Stimulated activated CD8-positive, alpha-beta memory T cell treated with anti-CD3 and anti-CD28 coated beads, Interleukin-15, amount 100 ng/mL, for 4 hours (primary cell): ENCODE results near the gene GPA33.

Source experiments
- DNase-seq, 2 donors: peaks; one replicate each; pipeline ENCODE4 v3.0.0-alpha.2; 2020; ENCODE audit warnings: low read depth in 2 of 2

Gene GPA33

DNA sequence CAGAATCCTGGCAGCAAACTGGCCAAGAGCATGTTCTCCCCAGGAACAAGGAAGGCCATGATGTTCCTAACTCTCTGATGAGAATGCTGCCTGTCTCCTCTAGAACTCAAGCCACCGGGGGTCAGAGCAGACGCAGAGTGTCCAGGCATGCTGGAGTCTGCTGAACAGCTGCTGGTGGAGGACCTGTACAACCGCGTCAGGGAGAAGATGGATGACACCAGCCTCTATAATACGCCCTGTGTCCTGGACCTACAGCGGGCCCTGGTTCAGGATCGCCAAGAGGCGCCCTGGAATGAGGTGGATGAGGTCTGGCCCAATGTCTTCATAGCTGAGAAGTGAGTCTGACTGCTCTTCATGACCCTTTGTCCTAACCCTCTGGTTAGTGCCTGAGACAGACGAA is 27.0 kb upstream of the GPA33 start:
- no peak for DNase-seq

DNA sequence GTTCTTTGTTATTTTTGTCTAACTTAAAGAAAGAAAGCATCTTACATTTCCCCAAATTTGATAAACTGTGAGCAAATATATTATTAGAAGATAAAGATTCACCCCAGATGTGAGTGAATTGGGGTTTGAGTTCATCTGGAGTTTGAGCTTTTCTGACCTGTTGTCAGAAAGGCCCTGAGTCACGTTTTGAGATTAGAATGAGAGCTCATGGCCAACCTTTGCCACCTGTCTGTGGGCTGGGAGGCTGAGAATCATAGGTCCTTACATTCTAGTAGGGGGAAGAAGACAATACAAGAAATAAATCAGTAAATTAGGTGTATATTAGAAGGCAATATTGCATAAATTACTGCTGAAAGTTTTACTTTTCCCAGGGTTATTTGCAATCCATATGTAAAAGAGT is 26.0 kb upstream of the GPA33 start:
- DNase-seq, result no peak

DNA sequence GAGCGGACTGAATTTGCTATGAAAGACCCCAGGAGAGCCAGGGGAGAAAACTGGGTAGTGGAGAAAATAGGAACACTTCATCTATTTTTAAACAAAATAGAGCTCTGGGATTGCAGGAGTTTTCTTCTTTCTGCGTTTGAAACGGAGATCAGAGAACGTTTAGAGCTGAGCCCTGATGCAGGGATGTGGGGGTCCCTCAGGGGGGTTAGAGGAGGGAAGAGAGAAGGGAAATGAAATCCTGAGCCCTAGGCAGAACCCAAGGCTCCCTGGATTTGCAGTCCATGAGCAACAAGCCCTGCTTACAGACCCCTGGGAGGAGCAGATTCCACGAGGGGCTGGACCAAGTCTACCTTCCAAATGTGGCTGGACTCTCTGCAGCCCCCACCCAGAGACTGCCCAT is 25.5 kb upstream of the GPA33 start:
- no peak for DNase-seq

DNA sequence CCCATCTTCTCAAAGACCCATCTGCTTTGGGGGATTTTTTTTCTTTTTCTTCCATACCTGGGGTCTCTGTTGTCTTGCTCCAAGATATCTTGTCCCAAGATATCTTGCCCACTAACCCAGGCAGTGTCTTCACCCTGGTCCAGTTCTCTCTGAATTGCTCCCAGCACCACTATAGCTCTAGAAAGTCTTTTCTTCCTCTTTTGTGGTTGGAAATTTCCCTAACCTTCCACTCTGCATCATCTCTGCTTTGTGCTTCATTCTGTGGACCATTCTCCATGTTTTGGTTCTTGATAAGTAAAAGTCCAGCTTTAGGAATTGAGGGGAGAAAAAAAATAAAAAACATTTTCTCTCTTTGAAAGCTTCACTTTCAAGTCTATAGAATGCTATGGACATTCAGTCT is 24.5 kb upstream of the GPA33 start:
- DNase-seq, result no peak

DNA sequence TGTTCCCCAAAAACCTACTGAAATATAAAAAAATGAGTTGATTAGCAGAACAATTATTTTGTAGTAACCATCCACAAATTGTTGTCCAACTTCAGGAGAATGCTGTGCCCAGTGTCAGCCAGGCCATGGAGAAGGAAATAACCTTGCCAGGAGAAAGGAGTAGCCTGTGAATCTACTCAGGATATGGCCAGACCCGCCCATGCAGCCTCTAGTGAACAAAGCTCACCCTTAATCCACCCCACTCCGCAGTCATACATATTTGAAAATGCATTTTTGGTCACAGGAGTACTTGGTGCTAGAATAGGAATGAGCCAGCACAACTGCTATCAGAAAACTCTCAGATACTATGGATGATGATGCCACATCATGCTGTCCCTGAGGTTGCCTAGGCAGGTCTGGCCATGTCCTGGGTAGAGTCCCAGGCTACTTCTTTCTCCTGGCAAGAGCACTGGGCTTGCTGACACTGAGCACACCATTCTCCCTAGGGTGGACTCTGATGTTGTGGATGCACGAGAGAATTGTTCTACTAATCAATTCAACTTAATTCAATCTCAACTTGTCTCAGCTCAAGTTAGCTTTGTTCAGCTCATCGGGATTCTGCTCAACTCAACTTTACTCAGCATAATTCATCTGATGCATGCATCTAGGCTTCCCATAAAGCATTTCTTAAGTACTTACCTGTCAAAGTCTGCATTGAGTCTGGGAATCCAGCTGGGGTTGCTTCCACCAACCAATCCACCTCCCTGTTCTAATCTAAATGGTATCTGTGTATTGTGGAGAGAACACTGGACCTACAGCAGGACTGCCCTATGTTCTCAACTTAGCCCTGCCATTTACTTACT is 21.9 kb upstream of the GPA33 start:
- DNase-seq, result no peak

DNA sequence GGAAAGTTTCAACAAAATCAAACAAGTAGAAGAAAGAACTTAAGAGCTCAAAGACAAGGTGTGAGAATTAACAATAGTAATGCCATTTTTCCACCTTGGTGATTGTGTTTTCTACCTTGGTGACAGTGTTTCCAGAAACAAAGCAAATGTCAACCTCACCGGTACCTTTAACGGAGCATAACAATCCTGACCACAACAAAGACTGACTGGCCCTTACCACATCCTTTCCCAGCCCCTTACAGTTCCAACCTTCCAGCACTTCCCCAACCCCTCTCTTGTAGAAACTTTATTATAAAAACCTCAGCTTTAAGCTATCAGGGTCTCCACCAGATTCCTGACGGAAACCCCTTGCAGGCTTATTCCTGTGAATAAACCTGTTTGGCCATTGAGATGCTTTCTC is 20.4 kb upstream of the GPA33 start:
- DNase-seq, result no peak

DNA sequence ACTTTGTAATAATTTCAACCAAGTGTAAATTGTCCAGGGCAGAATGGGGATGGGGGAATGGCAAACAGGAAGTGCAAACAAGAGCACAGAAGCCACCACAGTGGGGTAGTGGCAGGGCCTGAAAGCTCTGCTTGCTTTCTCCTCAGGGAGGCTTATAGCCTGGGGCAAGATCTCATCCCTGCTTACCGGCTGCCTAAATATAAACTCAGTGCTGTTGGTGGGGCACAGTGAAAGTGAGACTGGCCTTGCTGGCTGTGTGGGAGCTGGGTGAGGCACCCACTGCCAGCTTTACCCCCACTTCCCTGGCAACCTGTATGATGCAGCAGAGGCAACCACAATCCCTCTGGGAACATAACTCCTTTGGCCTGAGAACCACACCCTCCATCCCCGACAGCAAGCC is 18.9 kb upstream of the GPA33 start:
- no peak for DNase-seq

DNA sequence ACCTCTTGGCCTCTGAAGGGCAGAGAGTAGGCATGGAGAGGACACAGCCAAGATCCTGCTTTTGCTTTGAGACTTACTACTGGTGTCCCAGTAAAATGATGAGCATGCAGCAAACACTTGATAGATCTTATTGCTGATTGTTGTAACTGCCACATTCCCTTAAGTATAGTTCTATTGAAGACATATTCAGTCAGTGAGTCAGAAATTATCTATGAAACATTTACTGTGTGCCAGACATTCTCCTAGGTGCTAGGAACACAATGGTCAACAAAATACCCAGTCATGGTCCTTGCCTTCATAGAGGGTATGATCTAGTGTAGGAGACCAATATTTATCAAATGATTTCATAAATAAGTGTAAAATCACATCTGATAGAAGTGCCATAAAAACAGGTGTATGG is 17.3 kb upstream of the GPA33 start:
- DNase-seq, result no peak

DNA sequence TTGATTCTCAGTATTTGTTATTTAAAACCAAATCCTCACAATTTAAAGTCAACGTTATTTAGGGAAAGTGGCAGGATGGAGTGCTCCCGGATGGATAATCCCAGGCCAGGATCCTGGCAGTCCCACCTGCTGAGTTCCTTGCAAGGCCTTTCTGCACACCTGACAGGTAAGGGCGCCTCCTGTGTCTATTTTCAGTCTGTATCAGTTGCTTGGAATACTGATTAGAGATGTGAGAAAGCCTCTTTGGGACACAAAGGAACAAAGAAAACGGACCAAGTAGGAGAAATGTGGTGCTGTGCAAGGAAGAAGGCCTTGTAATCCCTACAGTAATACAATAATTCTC is 15.9 kb upstream of the GPA33 start:
- no peak for DNase-seq

DNA sequence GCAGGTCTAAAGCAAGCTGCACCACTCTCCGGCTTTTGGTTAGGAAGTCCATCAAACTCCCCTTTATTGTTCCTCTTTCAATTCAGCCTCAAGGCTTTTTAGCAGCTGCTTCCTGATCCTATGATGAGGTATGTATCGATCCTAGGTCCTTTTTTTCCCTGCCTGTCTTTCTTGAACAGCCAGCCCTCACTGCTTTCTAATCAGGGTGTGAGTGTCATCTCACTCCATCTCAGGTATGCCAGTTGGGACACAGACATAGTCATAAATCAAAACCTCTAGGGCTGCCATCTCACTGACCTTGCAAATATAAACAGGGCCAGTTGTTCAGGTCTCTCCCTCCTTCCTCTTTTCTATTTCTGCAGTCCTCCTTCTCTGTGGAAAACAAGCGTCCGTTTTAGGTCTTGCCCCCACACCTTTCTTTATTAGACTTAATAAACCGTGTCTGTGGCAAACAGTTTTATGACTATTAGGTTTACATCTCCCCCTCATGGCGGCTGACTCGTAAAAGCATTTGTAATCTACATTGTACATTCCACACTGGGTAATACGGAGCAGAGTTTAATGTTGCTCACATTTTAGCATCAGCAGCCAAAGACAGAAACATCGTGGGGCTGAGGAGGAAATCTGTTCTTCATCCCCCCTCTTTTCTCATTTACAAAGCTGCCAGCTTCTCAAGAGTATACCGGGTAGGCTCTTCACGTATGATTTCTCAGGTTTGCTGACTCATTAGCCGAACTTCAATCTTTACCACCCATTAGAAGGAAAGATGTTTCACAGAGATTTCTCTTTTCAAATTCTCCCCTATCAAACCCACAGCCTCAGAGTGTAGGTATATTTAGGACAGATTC is 15.3 kb upstream of the GPA33 start:
- no peak for DNase-seq

DNA sequence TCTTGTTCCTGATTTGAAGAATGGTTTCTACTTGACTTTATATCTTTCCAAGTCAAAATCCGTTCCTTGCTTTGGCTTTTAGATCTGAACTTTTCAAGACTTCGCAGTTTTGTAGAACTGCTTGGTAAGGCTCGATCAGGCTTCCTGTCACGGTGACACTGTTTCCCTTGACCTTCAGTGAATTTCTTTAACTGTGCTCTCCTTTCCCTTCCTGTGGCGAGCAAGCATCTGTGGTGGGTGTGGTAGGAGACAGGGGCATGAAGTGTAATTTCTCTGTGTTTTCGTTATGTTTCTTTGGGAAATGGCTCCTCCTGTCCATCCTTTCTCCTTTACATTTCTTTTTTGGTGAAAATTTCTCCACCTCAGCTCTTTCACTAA is 14.1 kb upstream of the GPA33 start:
- no peak for DNase-seq

DNA sequence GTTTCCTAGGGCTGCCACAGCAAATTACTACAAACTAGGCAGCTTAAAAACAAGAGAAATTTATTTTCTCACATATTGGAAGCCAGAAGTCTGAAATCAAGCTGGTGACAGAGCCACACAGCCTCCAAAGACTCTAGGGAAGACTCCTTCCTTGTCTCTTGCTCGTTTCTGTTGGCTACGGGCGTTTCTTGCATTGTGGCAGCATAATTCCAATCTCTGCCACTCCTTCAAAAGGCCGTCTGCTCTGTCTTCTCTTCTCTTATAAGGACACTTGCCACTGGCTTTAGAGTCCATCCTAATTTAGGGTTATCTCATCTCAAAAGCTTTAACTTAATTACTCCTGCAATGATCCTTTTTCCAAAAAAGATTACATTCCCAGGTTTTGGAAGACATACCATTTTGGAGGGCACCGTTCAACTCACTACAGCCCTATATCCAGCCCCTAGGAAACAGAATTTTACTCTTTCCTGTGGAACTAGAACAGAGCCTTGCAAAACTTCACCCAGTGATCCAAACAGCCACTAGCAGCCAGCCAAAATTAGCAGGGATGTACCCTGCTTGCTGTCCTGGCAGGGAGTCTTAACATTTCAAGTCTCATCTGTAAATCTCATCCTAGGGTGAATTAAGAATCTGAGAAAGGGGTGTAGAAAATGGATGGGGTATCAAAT is 12.9 kb upstream of the GPA33 start:
- DNase-seq, result no peak

DNA sequence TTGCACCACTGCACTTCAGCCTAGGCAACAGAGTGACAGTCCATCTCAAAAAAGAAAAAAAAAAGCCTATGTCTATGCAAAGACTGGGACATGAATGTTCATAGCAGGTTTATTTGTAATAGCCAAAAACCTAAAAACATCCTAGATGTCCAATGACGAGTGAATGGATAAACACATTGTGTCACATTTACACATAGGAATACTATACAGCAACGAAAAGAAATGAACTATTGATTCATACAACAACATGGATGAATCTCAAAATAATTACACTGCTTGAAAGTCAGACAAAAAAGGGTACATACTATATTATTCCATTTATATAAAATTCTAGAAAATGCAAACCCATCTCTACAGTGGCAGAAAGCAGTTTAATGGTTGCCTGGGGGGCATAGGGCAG is 11.6 kb upstream of the GPA33 start:
- DNase-seq, result no peak

DNA sequence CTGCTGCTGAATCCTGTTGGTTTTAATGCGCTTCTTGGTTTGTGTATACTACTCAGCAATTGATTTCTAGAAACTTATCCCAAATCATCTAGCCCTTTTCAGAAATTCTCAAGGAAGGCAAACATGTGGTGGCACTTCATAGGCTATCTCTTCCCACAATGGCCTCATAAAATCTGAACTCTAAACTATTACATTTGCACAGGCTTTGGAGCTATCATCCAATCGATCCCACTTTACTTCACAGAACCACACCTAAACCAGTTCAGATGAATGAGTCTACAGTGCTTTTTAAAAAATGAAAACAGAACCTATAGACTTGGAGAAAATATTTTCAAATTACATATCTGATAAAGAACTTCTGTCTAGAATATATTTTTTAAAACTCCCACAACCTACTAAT is 10.6 kb upstream of the GPA33 start:
- no peak for DNase-seq

DNA sequence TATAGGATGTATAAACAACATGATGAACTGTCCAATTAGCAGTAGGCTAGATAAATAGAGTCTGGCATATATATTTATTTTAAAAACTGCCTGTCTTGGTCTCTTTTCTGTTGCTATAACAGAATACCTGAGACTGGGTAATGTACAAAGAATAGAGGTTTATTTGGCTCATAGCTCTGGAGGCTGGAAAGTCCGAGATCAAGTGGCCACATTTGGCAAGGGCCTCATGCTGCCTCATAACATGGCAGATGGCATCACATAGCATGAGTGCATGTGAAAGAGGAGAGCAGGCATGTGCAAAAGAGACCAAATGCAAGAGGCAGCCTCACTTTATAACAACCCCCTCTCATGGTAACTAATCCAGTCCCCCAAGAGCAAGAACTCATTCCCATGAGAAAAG is 9.7 kb upstream of the GPA33 start:
- DNase-seq, result no peak

DNA sequence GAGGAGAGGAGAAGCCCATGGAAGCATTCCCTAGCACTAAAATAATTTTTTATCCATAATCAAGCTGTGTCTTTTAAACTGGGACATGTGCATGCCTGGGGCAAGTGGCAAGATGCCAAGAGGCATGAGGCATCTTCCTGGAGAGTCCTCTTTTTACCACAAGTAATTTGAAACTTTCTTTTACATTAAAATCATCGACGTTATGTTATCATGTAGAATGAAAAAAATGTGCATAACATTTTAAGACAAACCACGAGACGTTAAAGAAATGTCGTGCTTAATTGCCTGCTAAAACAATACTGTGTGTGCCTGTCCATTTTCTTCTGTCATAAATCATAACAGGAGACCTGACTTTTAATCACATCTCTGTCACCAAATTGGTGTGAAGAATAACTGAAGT is 5.2 kb upstream of the GPA33 start:
- DNase-seq, result no peak

DNA sequence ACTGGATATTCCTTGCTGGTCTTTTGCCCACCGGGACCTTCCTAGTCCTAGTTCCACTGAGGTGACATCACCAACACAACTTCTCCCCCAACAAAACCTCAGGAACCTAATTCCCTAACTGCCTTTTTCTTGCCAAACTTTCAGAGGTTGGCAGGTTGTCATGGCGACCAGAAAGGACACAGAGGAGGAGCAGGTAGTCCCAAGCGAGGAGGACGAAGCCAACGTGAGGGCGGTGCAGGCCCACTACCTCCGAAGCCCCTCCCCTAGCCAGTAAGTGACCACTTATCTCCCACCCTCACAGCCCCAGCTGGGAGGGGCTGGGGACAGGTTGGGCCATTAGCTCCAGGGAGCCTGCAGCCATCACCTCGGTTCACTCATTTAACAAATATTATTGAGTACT is 4.5 kb upstream of the GPA33 start:
- DNase-seq, result no peak

DNA sequence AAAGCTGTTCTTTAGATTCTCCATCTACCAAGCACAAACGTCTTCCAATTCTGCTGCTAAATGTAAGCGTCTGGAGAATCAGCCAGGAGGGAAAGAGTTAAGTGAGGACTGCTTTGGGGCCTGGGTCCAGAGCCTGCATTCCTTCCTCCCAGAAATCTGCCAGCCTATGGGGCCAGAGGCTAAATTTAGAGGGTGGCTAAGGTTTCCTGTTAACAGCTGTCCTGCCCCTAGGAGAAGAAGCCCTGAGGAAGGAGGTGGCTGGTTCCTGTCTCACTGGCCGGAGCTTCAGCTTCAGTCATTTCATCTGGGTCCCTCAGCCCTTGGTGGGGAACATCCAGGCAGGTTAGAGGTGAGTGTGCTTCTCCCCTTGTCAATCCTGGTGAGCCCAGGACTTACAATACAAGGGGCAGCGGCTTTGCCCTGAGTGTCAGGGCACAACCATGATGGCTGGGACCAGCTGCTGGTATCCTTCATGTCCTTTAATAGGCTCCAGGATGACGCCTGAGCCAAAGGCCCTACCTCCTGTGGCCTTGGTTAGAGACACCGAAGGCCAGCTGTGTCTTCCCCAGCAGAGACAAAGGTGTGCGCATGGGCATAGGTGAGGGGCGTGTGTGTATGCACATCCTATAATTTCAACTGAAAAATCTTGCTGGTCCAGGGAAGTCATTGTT is 3.8 kb upstream of the GPA33 start, which contains the start of gene STYXL2:
STYXL2 (plus strand) TSS at position 230 of the 671 bp plus-strand sequence. CDS start 775 bp downstream, outside the sequence.
- DNase-seq, result no peak

DNA sequence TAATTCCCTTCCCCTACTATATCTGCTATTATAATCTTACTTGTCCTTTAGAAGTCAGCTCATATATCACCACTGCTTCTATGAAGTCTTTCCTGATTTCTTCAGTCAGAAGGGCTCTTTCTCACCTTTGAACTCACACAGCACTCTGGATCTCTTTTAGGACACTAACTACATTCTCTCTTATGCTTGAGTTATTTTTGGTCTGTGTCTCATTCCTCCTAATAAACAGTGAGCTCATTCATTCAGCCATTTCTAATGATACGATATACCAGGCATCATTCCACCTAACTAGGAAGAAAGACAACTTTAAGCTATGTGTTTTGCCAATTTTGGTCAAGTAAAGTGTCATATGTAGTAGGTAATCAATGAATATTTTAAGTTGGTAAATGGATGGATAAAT is 2.5 kb upstream of the GPA33 start:
- DNase-seq, result no peak

DNA sequence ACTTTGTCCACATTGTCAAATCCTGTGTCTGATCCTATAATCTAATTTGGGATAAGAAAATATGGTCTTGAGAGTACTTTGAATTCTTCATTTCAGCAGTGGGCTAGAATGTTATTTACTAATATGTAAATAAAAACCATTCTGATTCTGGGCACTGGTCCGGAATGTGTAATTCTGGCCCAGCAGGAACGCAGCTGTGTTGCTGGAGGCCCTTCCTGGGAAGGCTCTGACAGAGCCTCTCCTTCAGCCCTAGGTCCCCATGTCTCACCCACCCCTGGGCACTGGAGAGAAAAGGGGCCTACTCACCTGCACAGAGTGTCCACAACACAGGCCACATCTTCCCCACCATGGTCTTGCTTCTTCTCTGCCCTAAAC is 251 bp downstream of the GPA33 start:
- no peak for DNase-seq

DNA sequence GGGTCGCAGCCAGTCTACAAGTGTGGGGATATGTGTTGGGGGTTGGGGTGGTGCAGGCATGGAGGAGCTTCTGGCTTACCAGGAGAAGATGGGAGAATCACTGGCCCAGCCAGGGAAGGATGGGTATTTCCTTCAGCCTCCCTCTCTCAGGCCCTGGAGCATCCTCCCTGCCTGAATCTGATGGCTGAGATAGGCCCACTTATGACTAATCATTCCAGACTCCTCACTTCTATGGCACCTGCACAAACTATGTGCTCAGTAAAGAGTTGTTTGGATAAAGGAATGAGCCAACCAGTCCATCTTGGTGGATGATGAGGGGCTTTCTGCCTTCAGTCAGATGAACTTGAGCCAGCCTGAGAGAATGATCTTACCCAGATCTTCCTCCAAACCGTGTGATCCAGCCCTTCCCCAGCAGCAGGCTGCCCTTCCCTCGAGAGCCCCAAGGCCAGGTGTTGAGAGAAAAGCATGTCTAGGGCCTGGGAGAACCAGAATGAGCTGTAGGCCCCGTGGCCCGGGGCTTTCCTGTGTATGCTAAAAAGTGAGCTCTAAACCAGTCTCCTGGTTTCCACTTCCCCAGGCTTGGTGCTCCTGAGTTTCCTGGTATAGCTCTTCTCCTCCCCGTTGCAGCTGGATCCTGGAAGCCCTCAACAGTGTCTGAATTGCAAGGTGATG is 1.3 kb downstream of the GPA33 start:
- no peak for DNase-seq

DNA sequence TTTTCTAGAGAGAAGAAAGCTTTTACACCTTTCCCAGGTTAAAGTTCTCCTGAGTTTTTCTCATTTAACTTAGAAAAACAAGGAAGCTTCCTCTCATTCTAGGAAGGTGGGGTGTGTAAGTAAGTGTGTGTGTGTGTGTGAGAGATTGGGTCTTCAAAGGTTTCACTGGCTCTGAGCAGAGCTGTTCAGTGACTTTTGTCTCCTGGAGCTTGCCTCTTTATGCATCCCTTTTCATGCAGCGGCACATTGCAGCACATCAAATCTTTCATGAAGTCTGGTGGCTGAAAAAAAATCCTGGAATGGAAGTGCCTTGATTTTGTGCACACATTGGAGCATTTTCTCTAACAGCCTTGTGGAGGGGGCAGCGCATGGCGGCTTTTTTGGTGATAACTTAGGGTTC is 3.4 kb downstream of the GPA33 start:
- no peak for DNase-seq
